CD14-positive monocyte (primary cell): ENCODE results near the gene NTRK1. TPM values are rescaled to one million over a fixed set of nuclear protein-coding genes. Genes with fewer than 3 reads are reported as not detected.

ENCODE experiments used
- DNase-seq, 3 donors: peaks; one replicate each; pipeline ENCODE4 v3.0.0-alpha.2; 2011 to 2022
- H2AFZ ChIP-seq: 2 replicates; pipeline ENCODE4 v1.6.0; 2012; ENCODE audit warnings: mild to moderate bottlenecking, low read depth, low read length, inconsistent platforms; ENCODE audit not compliant: insufficient read depth, poor library complexity, severe bottlenecking
- H3K27ac ChIP-seq, 2 donors: 1 replicate in 1 of 2; 2 replicates in 1 of 2; pipeline ENCODE4 v1.5.1; 2012 to 2013; ENCODE audit warnings: low read length in 2 of 2, control low read depth in 1 of 2, inconsistent platforms in 1 of 2, low read depth in 1 of 2, mild to moderate bottlenecking in 1 of 2
- H3K27me3 ChIP-seq, 2 donors: one replicate each; pipeline versions ENCODE4 v1.6.0 to v1.6.1; 2011 to 2013; ENCODE audit warnings: low read length in 2 of 2; ENCODE audit not compliant: control insufficient read depth in 2 of 2, insufficient read depth in 2 of 2
- H3K36me3 ChIP-seq, 2 donors: replicated peaks in 1 of 2; 1 replicate in 1 of 2; 2 replicates in 1 of 2; pipeline versions ENCODE4 v1.5.1 to v1.6.1; 2012 to 2013; ENCODE audit warnings: low read length in 2 of 2, control low read depth in 1 of 2, inconsistent platforms in 1 of 2, mild to moderate bottlenecking in 1 of 2; ENCODE audit not compliant: insufficient read depth in 2 of 2, control insufficient read depth in 1 of 2
- H3K4me1 ChIP-seq, 2 donors: 1 replicate in 1 of 2; 2 replicates in 1 of 2; pipeline versions ENCODE4 v1.5.1 to v1.6.1; 2012 to 2013; ENCODE audit warnings: low read length in 2 of 2, control low read depth in 1 of 2, inconsistent platforms in 1 of 2, mild to moderate bottlenecking in 1 of 2, moderate library complexity in 1 of 2; ENCODE audit not compliant: insufficient read depth in 2 of 2, control insufficient read depth in 1 of 2
- H3K4me2 ChIP-seq: replicated peaks from 2 replicates; pipeline ENCODE3; 2012; ENCODE audit warnings: low read length, moderate library complexity, mild to moderate bottlenecking; ENCODE audit not compliant: poor library complexity, severe bottlenecking; ENCODE audit errors: extremely low read depth
- H3K4me3 ChIP-seq, 3 experiments: fragments of 200-600 bp in 1 of 3; sonication (generic) in 1 of 3; replicated peaks in 1 of 3; 1 replicate in 2 of 3; 2 replicates in 1 of 3; pipeline ENCODE4 v1.5.1; 2011 to 2013; ENCODE audit warnings: low read length in 3 of 3, mild to moderate bottlenecking in 3 of 3, control low read depth in 2 of 3, low read depth in 2 of 3, inconsistent platforms in 1 of 3, moderate library complexity in 1 of 3
- H3K79me2 ChIP-seq: 2 replicates; pipeline ENCODE4 v1.6.0; 2012; ENCODE audit warnings: mild to moderate bottlenecking, control low read depth, inconsistent platforms, low read length, moderate library complexity; ENCODE audit not compliant: insufficient read depth
- H3K9ac ChIP-seq: 2 replicates; pipeline ENCODE4 v1.6.0; 2017; ENCODE audit warnings: low read length, mild to moderate bottlenecking; ENCODE audit not compliant: insufficient read depth, poor library complexity, severe bottlenecking
- H3K9me3 ChIP-seq, 2 donors: replicated peaks in 1 of 2; 1 replicate in 1 of 2; 2 replicates in 1 of 2; pipeline versions ENCODE4 v1.5.1 to v1.6.1; 2012 to 2013; ENCODE audit warnings: low read length in 2 of 2, control low read depth in 1 of 2; ENCODE audit not compliant: control insufficient read depth in 1 of 2, insufficient read depth in 1 of 2
- H4K20me1 ChIP-seq: 2 replicates; pipeline ENCODE4 v1.6.0; 2012; ENCODE audit warnings: mild to moderate bottlenecking, low read length, control low read depth, moderate library complexity; ENCODE audit not compliant: insufficient read depth
- H3K27ac Mint-ChIP-seq, 7 donors: one replicate each; pipeline ENCODE4 v1.8.0; 2020; ENCODE audit warnings: mild to moderate bottlenecking in 7 of 7, mixed read lengths in 7 of 7, moderate library complexity in 6 of 7, inconsistent platforms in 2 of 7
- H3K27me3 Mint-ChIP-seq, 3 donors: one replicate each; pipeline ENCODE4 v1.8.0; 2021 to 2022; ENCODE audit warnings: low read depth in 3 of 3, mild to moderate bottlenecking in 3 of 3, mixed read lengths in 3 of 3, moderate library complexity in 3 of 3, inconsistent platforms in 1 of 3
- H3K36me3 Mint-ChIP-seq, 2 donors: one replicate each; pipeline ENCODE4 v1.8.0; 2020; ENCODE audit warnings: mixed read lengths in 2 of 2, inconsistent platforms in 1 of 2, mild to moderate bottlenecking in 1 of 2
- H3K4me1 Mint-ChIP-seq: one replicate; pipeline ENCODE4 v1.8.0; 2020; ENCODE audit warnings: mild to moderate bottlenecking, mixed read lengths
- H3K4me3 Mint-ChIP-seq, 2 donors: one replicate each; pipeline ENCODE4 v1.8.0; 2020; ENCODE audit warnings: mild to moderate bottlenecking in 2 of 2, mixed read lengths in 2 of 2, moderate library complexity in 1 of 2
- H3K9me3 Mint-ChIP-seq, 7 donors: one replicate each; pipeline ENCODE4 v1.8.0; 2020 to 2022; ENCODE audit warnings: mixed read lengths in 7 of 7, mild to moderate bottlenecking in 6 of 7, moderate library complexity in 6 of 7, inconsistent platforms in 2 of 7
- WGBS: methylation state at CpG from one replicate; pipeline ENCODE4 v1.1.5; 2013; ENCODE audit warnings: missing lambda C conversion rate; ENCODE audit not compliant: insufficient coverage; 5-methylcytosine and 5-hydroxymethylcytosine counted together
- intact Hi-C, 2 donors: fragments of 100-400 bp; cut with micrococcal nuclease; formaldehyde crosslinking; loops; one replicate each; pipeline versions ENCODE4 v1.15.0 to v1.15.1; 2023
- polyA plus RNA-seq, 3 donors: library from polyadenylated mRNA; depleted of rRNA in 1 of 3; unstranded in 2 of 3; stranded (reverse) in 1 of 3; fragments of 300-500 nt in 2 of 3; fragments of >200 nt in 1 of 3; fragmentation: Illumina TruSeq in 2 of 3; gene quantifications; 1 replicate in 2 of 3; 2 replicates in 1 of 3; pipeline ENCODE4 v1.2.3, GENCODE V29; 2012 to 2021
- TF ChIP-seq, protein P1 (sequence below): fragments of 200-600 bp; IDR thresholded peaks from one replicate; pipeline ENCODE4 v1.8.0; 2022; ENCODE audit warnings: antibody characterized with exemption, mild to moderate bottlenecking

Gene NTRK1
- polyA plus RNA-seq, 3 donors: 0.03 TPM; not detected in 2

DNA sequence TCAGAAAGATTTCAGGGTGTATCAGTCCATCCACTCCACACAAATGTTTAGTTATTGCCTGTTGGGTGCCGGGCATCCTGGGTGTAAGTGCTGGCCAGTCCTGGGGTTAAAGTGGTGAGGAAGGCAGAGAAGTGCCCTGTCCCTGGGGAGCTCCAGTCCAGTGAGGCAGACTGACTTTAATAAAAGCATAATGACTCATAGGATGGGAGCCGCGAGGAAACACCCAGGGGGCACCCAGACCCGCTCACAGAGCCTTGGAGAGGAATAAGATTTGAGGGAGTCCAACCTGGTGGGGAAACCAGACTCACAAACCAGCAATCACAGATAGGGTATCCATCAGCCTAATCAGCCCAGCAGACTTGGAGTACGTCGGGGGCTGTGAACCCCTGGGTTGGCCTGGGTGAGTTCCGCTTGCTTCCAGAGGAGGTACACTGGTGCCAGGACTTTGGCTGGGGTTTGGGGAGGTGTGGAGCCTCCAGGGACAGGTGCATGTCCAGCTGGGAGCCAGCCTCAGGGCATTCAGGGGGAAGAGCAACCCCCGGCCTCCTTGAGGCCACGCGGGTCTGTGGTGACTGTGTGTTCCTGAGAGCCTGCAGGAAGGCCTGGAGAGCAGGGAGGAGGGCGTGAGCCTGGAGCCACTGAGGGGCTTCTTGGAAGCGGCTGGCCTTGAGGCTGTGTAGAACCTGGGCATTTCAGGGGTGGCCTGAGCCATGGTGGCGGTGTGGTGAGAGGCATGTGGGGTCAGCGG lies 36.6 kb downstream of the NTRK1 start:
- H3K9ac ChIP-seq: no peak overlapping the region

DNA sequence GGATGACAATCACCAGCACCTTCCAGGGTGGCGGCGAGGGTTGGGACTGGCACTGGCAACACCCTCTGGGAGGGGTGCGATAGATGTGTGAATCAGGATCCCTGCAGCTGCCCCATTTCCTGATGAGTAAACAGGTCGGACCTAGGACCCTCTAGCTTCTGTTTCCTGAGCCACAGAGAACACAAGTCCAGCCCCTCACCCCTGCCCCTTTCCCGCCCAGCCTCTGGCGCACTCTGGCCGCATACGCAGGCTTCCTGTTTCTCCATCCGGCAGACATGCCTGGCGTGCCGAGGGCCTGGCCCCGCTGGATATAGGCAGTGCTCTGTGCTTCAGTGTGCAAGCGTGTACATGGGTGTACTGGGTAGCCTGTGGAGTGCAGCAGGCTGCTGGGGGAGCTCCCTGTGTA lies 37.5 kb downstream of the NTRK1 start:
- intact Hi-C loops: loop anchor here in 1 of 2 donors (10.0 kb wide), 1 partner anchor 83 kb away; the partner anchor contains the start of gene SH2D2A
- no peak overlapping the region for H3K27ac Mint-ChIP-seq
- TF ChIP-seq, protein P1, sequence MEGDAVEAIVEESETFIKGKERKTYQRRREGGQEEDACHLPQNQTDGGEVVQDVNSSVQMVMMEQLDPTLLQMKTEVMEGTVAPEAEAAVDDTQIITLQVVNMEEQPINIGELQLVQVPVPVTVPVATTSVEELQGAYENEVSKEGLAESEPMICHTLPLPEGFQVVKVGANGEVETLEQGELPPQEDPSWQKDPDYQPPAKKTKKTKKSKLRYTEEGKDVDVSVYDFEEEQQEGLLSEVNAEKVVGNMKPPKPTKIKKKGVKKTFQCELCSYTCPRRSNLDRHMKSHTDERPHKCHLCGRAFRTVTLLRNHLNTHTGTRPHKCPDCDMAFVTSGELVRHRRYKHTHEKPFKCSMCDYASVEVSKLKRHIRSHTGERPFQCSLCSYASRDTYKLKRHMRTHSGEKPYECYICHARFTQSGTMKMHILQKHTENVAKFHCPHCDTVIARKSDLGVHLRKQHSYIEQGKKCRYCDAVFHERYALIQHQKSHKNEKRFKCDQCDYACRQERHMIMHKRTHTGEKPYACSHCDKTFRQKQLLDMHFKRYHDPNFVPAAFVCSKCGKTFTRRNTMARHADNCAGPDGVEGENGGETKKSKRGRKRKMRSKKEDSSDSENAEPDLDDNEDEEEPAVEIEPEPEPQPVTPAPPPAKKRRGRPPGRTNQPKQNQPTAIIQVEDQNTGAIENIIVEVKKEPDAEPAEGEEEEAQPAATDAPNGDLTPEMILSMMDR: no peak
- H3K4me1 ChIP-seq: peaks cover 14 to 16% of the 10 kb centered on the region in 2 donors
- no peaks in the 10 kb centered on the region for H3K79me2 ChIP-seq
- DNase-seq: peak; percentile 19 to 30 (median 27)
- 0% methylated on average over 5 of the region's 13 CpGs for WGBS
- H3K4me1 Mint-ChIP-seq: peaks cover 16% of the 10 kb centered on the region
- H3K36me3 Mint-ChIP-seq: peaks cover 0 to 7% of the 10 kb centered on the region in 2 donors
- no peaks in the 10 kb centered on the region for H4K20me1 ChIP-seq
- peaks cover 15 to 25% of the 10 kb centered on the region in 2 donors for H3K27me3 ChIP-seq
- H3K9ac ChIP-seq: no peak overlapping the region
- H3K4me2 ChIP-seq: no peak overlapping the region
- H3K4me3 Mint-ChIP-seq: peak overlapping the region; percentile 49 to 68
- peaks cover 31 to 38% (median 34%) of the 10 kb centered on the region in 3 donors for H3K27me3 Mint-ChIP-seq
- peak overlapping the region in 1 of 3 experiments; percentile 30 for H3K4me3 ChIP-seq
- H3K9me3 ChIP-seq: no peaks in the 10 kb centered on the region
- H3K9me3 Mint-ChIP-seq: peaks cover 0 to 6% (median 1%) of the 10 kb centered on the region in 7 donors
- no peak overlapping the region for H3K27ac ChIP-seq
- no peaks in the 10 kb centered on the region for H3K36me3 ChIP-seq
- H2AFZ ChIP-seq: peak overlapping the region; percentile 52

More for the DNA sequence above, 36.6 kb downstream of the NTRK1 start:
- H3K27ac ChIP-seq: no peak overlapping the region
- no peak overlapping the region for H3K4me3 ChIP-seq
- no peak overlapping the region for H3K4me2 ChIP-seq
- intact Hi-C loops: loop anchor here in 1 of 2 donors (10.0 kb wide), 1 partner anchor 82 kb away; the partner anchor contains the start of gene SH2D2A
- H3K4me1 ChIP-seq: peaks cover 22 to 25% of the 10 kb centered on the region in 2 donors
- TF ChIP-seq, protein P1: no peak
- peaks cover 36 to 46% (median 42%) of the 10 kb centered on the region in 3 donors for H3K27me3 Mint-ChIP-seq
- H2AFZ ChIP-seq: no peak overlapping the region
- H3K27ac Mint-ChIP-seq: no peak overlapping the region
- peak overlapping the region in 1 of 2 donors; percentile 42 for H3K4me3 Mint-ChIP-seq
- no peaks in the 10 kb centered on the region for H3K79me2 ChIP-seq
- no peaks in the 10 kb centered on the region for H4K20me1 ChIP-seq
- no peaks in the 10 kb centered on the region for H3K36me3 ChIP-seq
- peaks cover 0 to 9% (median 5%) of the 10 kb centered on the region in 7 donors for H3K9me3 Mint-ChIP-seq
- peaks cover 23% of the 10 kb centered on the region for H3K4me1 Mint-ChIP-seq
- H3K36me3 Mint-ChIP-seq: peaks cover 0 to 7% of the 10 kb centered on the region in 2 donors
- H3K27me3 ChIP-seq: peaks cover 17 to 32% of the 10 kb centered on the region in 2 donors
- DNase-seq: no peak
- 77% methylated on average over 9 of the region's 14 CpGs for WGBS
- no peaks in the 10 kb centered on the region for H3K9me3 ChIP-seq
